WTC11 (cell line): ENCODE measurements around the gene TGFBR2. TPM values are rescaled to one million over a fixed set of nuclear protein-coding genes. Genes with fewer than 3 reads are reported as not detected.

Source experiments
- ATAC-seq: fragments of 200-7000 bp; cut with Tn5 transposase; 2 replicates; pipeline ENCODE4 v1.10.0; 2021; ENCODE audit warnings: mild to moderate bottlenecking, moderate library complexity
- CTCF ChIA-PET: fragments of 300-600 bp; sonication (Branson Sonifier 250); formaldehyde crosslinking; loops from one replicate; lab custom pipeline; 2021; ENCODE audit warnings: antibody characterized with exemption; lab: Charles Lee
- POLR2A ChIA-PET: fragments of 350-600 bp; sonication (Branson Sonifier 250); formaldehyde crosslinking; loops from one replicate; lab custom pipeline; 2021; ENCODE audit warnings: antibody characterized with exemption; lab: Charles Lee
- DNase-seq: peaks from one replicate; pipeline ENCODE4 v3.0.0; 2021; ENCODE audit warnings: low spot score
- H3K27ac Mint-ChIP-seq: 2 replicates; pipeline ENCODE4 v1.8.0; 2021; ENCODE audit warnings: mixed read lengths
- H3K27me3 Mint-ChIP-seq: 2 replicates; pipeline ENCODE4 v1.8.0; 2021; ENCODE audit warnings: low read depth, mild to moderate bottlenecking, moderate library complexity, mixed read lengths
- H3K36me3 Mint-ChIP-seq: 2 replicates; pipeline ENCODE4 v1.8.0; 2021; ENCODE audit warnings: mixed read lengths
- H3K4me1 Mint-ChIP-seq: 2 replicates; pipeline ENCODE4 v1.8.0; 2022; ENCODE audit warnings: mixed read lengths
- H3K4me3 Mint-ChIP-seq: 2 replicates; pipeline ENCODE4 v1.8.0; 2021; ENCODE audit warnings: mild to moderate bottlenecking, moderate library complexity, mixed read lengths
- H3K9me3 Mint-ChIP-seq: 2 replicates; pipeline ENCODE4 v1.8.0; 2021; ENCODE audit warnings: mixed read lengths
- ATF6 ChIP-seq: sonication (generic); formaldehyde crosslinking; IDR thresholded peaks from 2 replicates; pipeline ENCODE4 v1.8.1; 2023; ENCODE audit warnings: mild to moderate bottlenecking, missing genetic modification reagents
- CREM ChIP-seq: sonication (generic); formaldehyde crosslinking; IDR thresholded peaks from 2 replicates; pipeline ENCODE4 v1.8.1; 2022; ENCODE audit warnings: mild to moderate bottlenecking, missing genetic modification reagents, moderate library complexity
- CTCF ChIP-seq: fragments of 200-600 bp; IDR thresholded peaks from 2 replicates; pipeline ENCODE4 v1.8.0; 2022; ENCODE audit warnings: antibody characterized with exemption
- E2F4 ChIP-seq: sonication (generic); formaldehyde crosslinking; IDR thresholded peaks from 2 replicates; pipeline ENCODE4 v1.8.1; 2022; ENCODE audit warnings: low read depth, mild to moderate bottlenecking, moderate library complexity, missing genetic modification reagents, borderline replicate concordance
- E2F5 ChIP-seq: sonication (generic); formaldehyde crosslinking; IDR thresholded peaks from 2 replicates; pipeline ENCODE4 v1.8.1; 2022; ENCODE audit warnings: mild to moderate bottlenecking, moderate library complexity, missing genetic modification reagents
- GABPB1 ChIP-seq: sonication (generic); formaldehyde crosslinking; IDR thresholded peaks from 2 replicates; pipeline ENCODE4 v1.8.1; 2023; ENCODE audit warnings: mild to moderate bottlenecking, missing genetic modification reagents
- KAT7 ChIP-seq: sonication (generic); formaldehyde crosslinking; IDR thresholded peaks from 2 replicates; pipeline ENCODE4 v1.8.1; 2023; ENCODE audit warnings: missing genetic modification reagents, mild to moderate bottlenecking, borderline replicate concordance
- ZBTB21 ChIP-seq: sonication (generic); formaldehyde crosslinking; IDR thresholded peaks from 2 replicates; pipeline ENCODE4 v1.8.1; 2023; ENCODE audit warnings: mild to moderate bottlenecking, missing genetic modification reagents, borderline replicate concordance
- ZNF232 ChIP-seq: sonication (generic); formaldehyde crosslinking; IDR thresholded peaks from 2 replicates; pipeline ENCODE4 v1.8.0; 2022; ENCODE audit warnings: mild to moderate bottlenecking, missing genetic modification reagents
- ZNF317 ChIP-seq: sonication (generic); formaldehyde crosslinking; IDR thresholded peaks from 2 replicates; pipeline ENCODE4 v1.8.1; 2023; ENCODE audit warnings: low read depth, mild to moderate bottlenecking, moderate library complexity, missing genetic modification reagents, borderline replicate concordance
- total RNA-seq: library from RNA; stranded (reverse); gene quantifications from 3 replicates; pipeline ENCODE4 v1.2.3, GENCODE V29; 2021
- TF ChIP-seq, protein P1 (sequence below): sonication (generic); formaldehyde crosslinking; IDR thresholded peaks from 2 replicates; pipeline ENCODE4 v1.8.1; 2022; ENCODE audit warnings: mild to moderate bottlenecking, missing genetic modification reagents, moderate library complexity, borderline replicate concordance
- TF ChIP-seq, protein P2 (sequence below): sonication (generic); formaldehyde crosslinking; IDR thresholded peaks from 2 replicates; pipeline ENCODE4 v1.8.0; 2023; ENCODE audit warnings: mild to moderate bottlenecking, missing genetic modification reagents

Gene TGFBR2
- total RNA-seq, 1 experiment from 2014 or later = 9.6 TPM

DNA sequence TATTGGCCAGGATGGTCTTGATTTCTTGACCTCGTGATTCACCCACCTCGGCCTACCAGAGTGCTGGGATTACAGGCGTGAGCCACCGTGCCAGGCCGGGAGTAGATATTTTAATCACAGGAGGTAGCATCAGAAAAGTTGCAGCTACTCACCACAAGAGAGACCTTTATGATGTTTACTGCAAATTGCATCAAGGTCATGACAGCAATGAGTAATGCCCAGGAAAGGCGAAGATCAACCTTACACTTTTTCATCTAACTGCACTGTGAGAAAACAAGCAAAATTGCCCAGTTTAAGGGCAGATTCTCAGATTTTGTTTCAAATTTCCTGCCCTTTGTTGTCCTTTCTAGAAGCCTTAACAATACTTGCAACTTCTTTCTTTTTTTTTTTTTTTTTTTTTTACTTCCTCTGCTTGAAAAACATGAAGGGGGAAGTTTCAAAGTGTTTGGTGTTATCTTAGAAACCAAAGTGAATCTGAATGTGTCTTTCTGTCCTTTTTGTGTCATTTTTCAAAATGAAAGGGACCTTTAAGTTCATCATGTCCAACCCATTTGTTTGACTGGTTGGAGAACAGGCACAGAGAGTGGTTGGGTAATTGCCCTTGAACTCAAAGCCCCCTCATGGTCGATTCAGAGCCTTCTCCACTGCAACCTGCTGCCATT is 25.0 kb downstream of the TGFBR2 start:
- TF ChIP-seq GABPB1 (peak; percentile 41), ATF6 (CRISPR knock-in tag) (no peak)
- TF ChIP-seq, all 79 proteins: peak for 1
- POLR2A ChIA-PET = no interaction called here
- Mint-ChIP-seq H3K27ac (no peak overlapping the region), H3K9me3 (peaks cover 3% of the 10 kb centered on the region; the same call in 1 of the 2 replicates), H3K4me3 (no peak overlapping the region), H3K4me1 (peaks cover 65% of the 10 kb centered on the region), H3K36me3 (peaks cover 18% of the 10 kb centered on the region), H3K27me3 (no peaks in the 10 kb centered on the region)
- CTCF ChIA-PET = no interaction called here
- ATAC-seq (no peak), DNase-seq (no peak)

DNA sequence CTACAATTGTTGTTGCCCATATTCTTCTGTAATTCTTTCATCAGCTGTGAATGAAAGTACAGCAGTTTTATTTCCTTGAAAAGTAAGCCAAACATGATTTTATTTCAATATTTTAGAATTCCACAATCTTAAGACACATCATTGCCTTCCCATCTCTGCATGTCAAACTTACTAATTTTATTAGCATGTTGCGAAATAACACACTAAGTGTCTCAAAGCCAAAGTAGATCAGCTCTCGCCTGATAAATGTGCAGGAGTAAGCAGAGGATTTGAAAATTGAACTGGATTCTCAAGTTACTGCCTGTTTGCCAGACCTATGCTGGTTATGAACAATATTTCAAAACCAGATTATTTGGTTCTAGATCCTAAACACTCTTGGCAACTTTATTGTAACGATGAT is 25.7 kb downstream of the TGFBR2 start:
- TF ChIP-seq ATF6 (CRISPR knock-in tag) (no peak), E2F4 (CRISPR knock-in tag) (no peak), ZNF317 (CRISPR knock-in tag) (no peak), KAT7 (CRISPR knock-in tag) (no peak), ZBTB21 (CRISPR knock-in tag) (no peak), ZNF232 (CRISPR knock-in tag) (no peak)
- TF ChIP-seq, protein P1, sequence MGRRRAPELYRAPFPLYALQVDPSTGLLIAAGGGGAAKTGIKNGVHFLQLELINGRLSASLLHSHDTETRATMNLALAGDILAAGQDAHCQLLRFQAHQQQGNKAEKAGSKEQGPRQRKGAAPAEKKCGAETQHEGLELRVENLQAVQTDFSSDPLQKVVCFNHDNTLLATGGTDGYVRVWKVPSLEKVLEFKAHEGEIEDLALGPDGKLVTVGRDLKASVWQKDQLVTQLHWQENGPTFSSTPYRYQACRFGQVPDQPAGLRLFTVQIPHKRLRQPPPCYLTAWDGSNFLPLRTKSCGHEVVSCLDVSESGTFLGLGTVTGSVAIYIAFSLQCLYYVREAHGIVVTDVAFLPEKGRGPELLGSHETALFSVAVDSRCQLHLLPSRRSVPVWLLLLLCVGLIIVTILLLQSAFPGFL (CRISPR knock-in tag) = no peak
- TF ChIP-seq, protein P2, sequence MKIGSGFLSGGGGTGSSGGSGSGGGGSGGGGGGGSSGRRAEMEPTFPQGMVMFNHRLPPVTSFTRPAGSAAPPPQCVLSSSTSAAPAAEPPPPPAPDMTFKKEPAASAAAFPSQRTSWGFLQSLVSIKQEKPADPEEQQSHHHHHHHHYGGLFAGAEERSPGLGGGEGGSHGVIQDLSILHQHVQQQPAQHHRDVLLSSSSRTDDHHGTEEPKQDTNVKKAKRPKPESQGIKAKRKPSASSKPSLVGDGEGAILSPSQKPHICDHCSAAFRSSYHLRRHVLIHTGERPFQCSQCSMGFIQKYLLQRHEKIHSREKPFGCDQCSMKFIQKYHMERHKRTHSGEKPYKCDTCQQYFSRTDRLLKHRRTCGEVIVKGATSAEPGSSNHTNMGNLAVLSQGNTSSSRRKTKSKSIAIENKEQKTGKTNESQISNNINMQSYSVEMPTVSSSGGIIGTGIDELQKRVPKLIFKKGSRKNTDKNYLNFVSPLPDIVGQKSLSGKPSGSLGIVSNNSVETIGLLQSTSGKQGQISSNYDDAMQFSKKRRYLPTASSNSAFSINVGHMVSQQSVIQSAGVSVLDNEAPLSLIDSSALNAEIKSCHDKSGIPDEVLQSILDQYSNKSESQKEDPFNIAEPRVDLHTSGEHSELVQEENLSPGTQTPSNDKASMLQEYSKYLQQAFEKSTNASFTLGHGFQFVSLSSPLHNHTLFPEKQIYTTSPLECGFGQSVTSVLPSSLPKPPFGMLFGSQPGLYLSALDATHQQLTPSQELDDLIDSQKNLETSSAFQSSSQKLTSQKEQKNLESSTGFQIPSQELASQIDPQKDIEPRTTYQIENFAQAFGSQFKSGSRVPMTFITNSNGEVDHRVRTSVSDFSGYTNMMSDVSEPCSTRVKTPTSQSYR (CRISPR knock-in tag) = no peak
- ATAC-seq (no peak), DNase-seq (no peak)
- ChIA-PET POLR2A (no interaction called here), CTCF (no interaction called here)
- no peak overlapping the region for H3K27ac Mint-ChIP-seq
- peaks cover 18% of the 10 kb centered on the region for H3K36me3 Mint-ChIP-seq
- no peaks in the 10 kb centered on the region for H3K27me3 Mint-ChIP-seq
- no peak overlapping the region for H3K4me3 Mint-ChIP-seq
- peaks cover 3% of the 10 kb centered on the region; the same call in 1 of the 2 replicates for H3K9me3 Mint-ChIP-seq
- H3K4me1 Mint-ChIP-seq = peaks cover 60% of the 10 kb centered on the region

DNA sequence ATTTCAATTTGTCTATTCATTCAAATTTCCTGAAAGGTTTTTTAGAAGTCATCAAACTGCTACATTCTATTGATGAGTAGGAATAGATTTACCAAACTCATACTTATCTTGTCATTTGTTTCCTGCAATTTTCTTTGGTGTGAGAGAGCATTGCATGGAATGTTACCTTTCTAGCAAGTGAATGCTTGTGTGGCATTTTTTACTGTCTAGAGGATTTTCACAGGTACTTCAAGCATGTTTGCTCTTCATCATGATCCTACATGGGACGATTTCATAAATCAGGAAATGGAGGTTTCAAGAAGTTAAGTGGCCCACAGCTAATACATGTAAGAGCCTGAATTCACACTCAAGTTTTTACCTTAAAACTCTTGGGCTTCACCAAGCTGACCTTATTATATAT is 26.1 kb downstream of the TGFBR2 start:
- no peak overlapping the region for H3K27ac Mint-ChIP-seq
- H3K36me3 Mint-ChIP-seq = peaks cover 18% of the 10 kb centered on the region
- POLR2A ChIA-PET = no interaction called here
- H3K4me3 Mint-ChIP-seq = no peak overlapping the region
- ATAC-seq (no peak), DNase-seq (no peak)
- H3K27me3 Mint-ChIP-seq = no peaks in the 10 kb centered on the region
- H3K4me1 Mint-ChIP-seq = peaks cover 60% of the 10 kb centered on the region
- CTCF ChIA-PET = no interaction called here
- H3K9me3 Mint-ChIP-seq = peaks cover 3% of the 10 kb centered on the region; the same call in 1 of the 2 replicates
- TF ChIP-seq CREM (no peak), E2F5 (CRISPR knock-in tag) (no peak), ATF6 (CRISPR knock-in tag) (no peak), CTCF (no peak)
